AG04449 (cell line): ENCODE data around the gene ELP5.
A peak's percentile ranks its signal among the peaks of the same experiment; 100 is the strongest.

Experiments
- CTCF ChIA-PET: fragments of 350-600 bp; formaldehyde crosslinking; extraction: SDS; loops from one replicate; lab custom pipeline; 2021; ENCODE audit warnings: antibody characterized with exemption; lab: Yijun Ruan, JAX
- POLR2A ChIA-PET: fragments of 400-600, 350-600 bp; formaldehyde crosslinking; extraction: SDS; loops from one replicate; lab custom pipeline; 2020; ENCODE audit warnings: antibody characterized with exemption, inconsistent platforms; lab: Yijun Ruan, JAX
- DNase-seq: peaks from one replicate; pipeline ENCODE4 v3.0.0-alpha.2; 2010; ENCODE audit warnings: low read depth, low spot score
- H3K4me3 ChIP-seq: 2 replicates; pipeline ENCODE4 v1.5.1; 2011; ENCODE audit warnings: low read depth, mild to moderate bottlenecking, control low read depth, low read length
- TF ChIP-seq, protein P1 (sequence below): IDR thresholded peaks from one replicate; pipeline ENCODE4 v1.5.1; 2011; ENCODE audit warnings: mild to moderate bottlenecking, moderate library complexity, low read length, control low read depth, inconsistent platforms; ENCODE audit not compliant: insufficient read depth; ENCODE audit errors: missing control alignments

Gene ELP5

DNA sequence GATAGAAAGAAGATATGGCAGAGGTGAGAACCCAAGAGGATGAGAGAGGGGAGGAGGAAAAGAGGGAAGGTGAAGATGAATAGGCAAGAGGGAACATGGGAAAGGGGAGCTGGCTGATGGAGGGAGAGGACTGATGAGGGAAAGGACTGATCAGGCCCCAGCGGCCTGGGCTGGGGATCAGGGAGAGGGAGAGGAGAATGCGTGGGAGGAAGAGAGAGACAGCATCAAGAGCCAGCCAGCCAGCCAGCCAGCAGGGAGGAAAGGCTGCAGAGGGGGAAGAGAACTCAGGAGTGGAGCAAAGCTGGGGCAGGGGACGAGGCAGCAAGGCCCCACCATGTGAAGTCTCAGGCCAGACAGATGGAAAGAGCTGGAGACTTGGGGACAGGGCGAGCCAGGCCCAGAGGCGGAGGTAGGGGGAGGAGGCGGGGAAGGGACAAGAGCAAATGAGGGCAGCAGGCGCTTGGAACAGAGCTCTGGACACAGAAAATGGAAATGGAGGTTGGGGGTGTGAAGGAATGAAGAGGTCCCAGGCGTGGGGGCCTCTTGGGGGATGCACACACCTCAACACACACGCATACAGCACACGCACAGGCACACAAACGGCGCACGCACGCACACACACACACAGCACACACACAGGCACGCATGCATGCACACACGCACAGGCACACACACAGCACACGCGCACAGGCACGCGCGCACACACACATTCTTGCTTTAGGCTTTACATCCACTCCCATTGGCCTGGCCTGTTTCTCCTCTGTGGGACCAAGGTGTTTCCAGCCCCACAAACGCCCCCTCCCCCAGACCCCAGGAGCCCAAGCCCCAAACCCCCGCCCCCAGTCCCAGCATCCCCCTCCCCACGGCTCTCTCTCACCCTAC is 44.7 kb upstream of the ELP5 start:
- ChIA-PET CTCF (interaction anchor here (1.2 kb wide), 1 partner anchor 162 kb away, joined by 4 read pairs; no protein-coding TSS in a partner anchor), POLR2A (interaction anchor here (0.6 kb wide), 1 partner anchor 52 kb away, joined by 4 read pairs; no protein-coding TSS in a partner anchor)
- H3K4me3 ChIP-seq: no peak overlapping the region
- DNase-seq: no peak
- TF ChIP-seq, protein P1, sequence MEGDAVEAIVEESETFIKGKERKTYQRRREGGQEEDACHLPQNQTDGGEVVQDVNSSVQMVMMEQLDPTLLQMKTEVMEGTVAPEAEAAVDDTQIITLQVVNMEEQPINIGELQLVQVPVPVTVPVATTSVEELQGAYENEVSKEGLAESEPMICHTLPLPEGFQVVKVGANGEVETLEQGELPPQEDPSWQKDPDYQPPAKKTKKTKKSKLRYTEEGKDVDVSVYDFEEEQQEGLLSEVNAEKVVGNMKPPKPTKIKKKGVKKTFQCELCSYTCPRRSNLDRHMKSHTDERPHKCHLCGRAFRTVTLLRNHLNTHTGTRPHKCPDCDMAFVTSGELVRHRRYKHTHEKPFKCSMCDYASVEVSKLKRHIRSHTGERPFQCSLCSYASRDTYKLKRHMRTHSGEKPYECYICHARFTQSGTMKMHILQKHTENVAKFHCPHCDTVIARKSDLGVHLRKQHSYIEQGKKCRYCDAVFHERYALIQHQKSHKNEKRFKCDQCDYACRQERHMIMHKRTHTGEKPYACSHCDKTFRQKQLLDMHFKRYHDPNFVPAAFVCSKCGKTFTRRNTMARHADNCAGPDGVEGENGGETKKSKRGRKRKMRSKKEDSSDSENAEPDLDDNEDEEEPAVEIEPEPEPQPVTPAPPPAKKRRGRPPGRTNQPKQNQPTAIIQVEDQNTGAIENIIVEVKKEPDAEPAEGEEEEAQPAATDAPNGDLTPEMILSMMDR: no peak

GRCh38 chr17:7208027-7208571 is 43.9 kb upstream of the ELP5 start:
- ChIA-PET CTCF (interaction anchor here (1.2 kb wide), 1 partner anchor 163 kb away, joined by 4 read pairs; no protein-coding TSS in a partner anchor), POLR2A (no interaction called here)
- no peak overlapping the region for H3K4me3 ChIP-seq
- TF ChIP-seq, protein P1: no peak
- no peak for DNase-seq

GRCh38 chr17:7208754-7209460 is 43.1 kb upstream of the ELP5 start:
- TF ChIP-seq, protein P1: no peak
- POLR2A ChIA-PET: no interaction called here
- no peak overlapping the region for H3K4me3 ChIP-seq
- DNase-seq: no peak
- CTCF ChIA-PET: no interaction called here

GRCh38 chr17:7211491-7212273 is 40.3 kb upstream of the ELP5 start:
- TF ChIP-seq, protein P1: no peak
- ChIA-PET CTCF (no interaction called here), POLR2A (no interaction called here)
- no peak overlapping the region for H3K4me3 ChIP-seq
- no peak for DNase-seq

- DNase-seq: no peak
- H3K4me3 ChIP-seq: peak overlapping the region; percentile 66
- CTCF ChIA-PET: interaction anchor here (0.7 to 2.3 kb wide), 8 partner anchors 11 to 168 kb away, joined by 3 to 11 read pairs (median 4); partner anchors contain the start of gene SLC2A4
- TF ChIP-seq, protein P1: peak; percentile 34
- POLR2A ChIA-PET: interaction anchor here (1.2 kb wide), 1 partner anchor 23 kb away, joined by 3 read pairs; no protein-coding TSS in a partner anchor
Measured at GRCh38 chr17:7213895-7214299, 38.1 kb upstream of the ELP5 start.
